HG03045 (cell line): ENCODE measurements around the gene RNF11.
"Not testable (repeated sequence)": the region's sequence is repeated elsewhere in the genome, so short reads cannot be mapped to it uniquely, and the experiment has no call there.

Source experiments
- ATAC-seq: cut with Tn5 transposase; IDR thresholded peaks from one replicate; pipeline ENCODE4 v1.9.1; 2021; ENCODE audit warnings: mild to moderate bottlenecking, moderate library complexity; ENCODE audit not compliant: unreplicated experiment

RNF11 gene

GRCh38 chr1:51227231-51227960 is 8.7 kb upstream of the RNF11 start:
- not testable (repeated sequence) for ATAC-seq

- not testable (repeated sequence) for ATAC-seq
Observed at GRCh38 chr1:51228471-51228870, 7.6 kb upstream of the RNF11 start.

GRCh38 chr1:51230501-51231078 is 5.5 kb upstream of the RNF11 start:
- no peak for ATAC-seq

- ATAC-seq, result no peak
Observed at GRCh38 chr1:51231120-51231519, 5.0 kb upstream of the RNF11 start.

- ATAC-seq, result no peak
Observed at GRCh38 chr1:51231896-51232295, 4.2 kb upstream of the RNF11 start.

- not testable (repeated sequence) for ATAC-seq
Observed at GRCh38 chr1:51234236-51234635, 1.8 kb upstream of the RNF11 start.

- ATAC-seq, result peak; percentile 44
Observed at GRCh38 chr1:51234721-51235425, 1.2 kb upstream of the RNF11 start.

GRCh38 chr1:51236531-51237350 is 668 bp downstream of the RNF11 start:
- ATAC-seq, result peak; percentile 28

GRCh38 chr1:51237351-51238033 is 1.4 kb downstream of the RNF11 start:
- no peak for ATAC-seq

- no peak for ATAC-seq
Observed at GRCh38 chr1:51238034-51238403, 1.9 kb downstream of the RNF11 start.

GRCh38 chr1:51240084-51240483 is 4.0 kb downstream of the RNF11 start:
- ATAC-seq, result no peak

- ATAC-seq, result no peak
Observed at GRCh38 chr1:51241119-51241518, 5.0 kb downstream of the RNF11 start.

- no peak for ATAC-seq
Observed at GRCh38 chr1:51242546-51242945, 6.5 kb downstream of the RNF11 start.

GRCh38 chr1:51247022-51247421 is 10.9 kb downstream of the RNF11 start:
- no peak for ATAC-seq

GRCh38 chr1:51247499-51247898 is 11.4 kb downstream of the RNF11 start:
- no peak for ATAC-seq

- no peak for ATAC-seq
Observed at GRCh38 chr1:51249445-51249844, 13.4 kb downstream of the RNF11 start.

- ATAC-seq, result not testable (repeated sequence)
Observed at GRCh38 chr1:51250729-51251128, 14.7 kb downstream of the RNF11 start.

- not testable (repeated sequence) for ATAC-seq
Observed at GRCh38 chr1:51251165-51251564, 15.1 kb downstream of the RNF11 start.

- ATAC-seq, result no peak
Observed at GRCh38 chr1:51252366-51252765, 16.3 kb downstream of the RNF11 start.

GRCh38 chr1:51253691-51254090 is 17.6 kb downstream of the RNF11 start:
- ATAC-seq, result no peak

- no peak for ATAC-seq
Observed at GRCh38 chr1:51255331-51255730, 19.3 kb downstream of the RNF11 start.
